ENCODE data around the gene CATSPERD.
"Not testable (repeated sequence)": the region's sequence is repeated elsewhere in the genome, so short reads cannot be mapped to it uniquely, and the experiment has no call there.

The CATSPERD gene

GRCh38 chr19:5686647-5687359 is 33.6 kb upstream of the CATSPERD start:
- DNase-seq, result peak; percentile 95

- DNase-seq, result no peak
Measured at GRCh38 chr19:5687360-5688198, 32.9 kb upstream of the CATSPERD start.

GRCh38 chr19:5688262-5688881 is 32.1 kb upstream of the CATSPERD start:
- DNase-seq, result not testable (repeated sequence)

- DNase-seq, result peak; percentile 98
Measured at GRCh38 chr19:5690125-5690954, 30.1 kb upstream of the CATSPERD start, which contains the start of gene RPL36. Gene RPL36, plus strand, starts transcription at chr19:5690295. Its CDS starts 213 bp downstream, at chr19:5690508.

GRCh38 chr19:5690955-5691821 is 29.2 kb upstream of the CATSPERD start:
- peak; percentile 48 for DNase-seq

- DNase-seq, result no peak
Measured at GRCh38 chr19:5691822-5692722, 28.4 kb upstream of the CATSPERD start.

- no peak for DNase-seq
Measured at GRCh38 chr19:5692723-5693194, 27.7 kb upstream of the CATSPERD start.

GRCh38 chr19:5693195-5694166 is 27.0 kb upstream of the CATSPERD start:
- DNase-seq, result no peak

- no peak for DNase-seq
Measured at GRCh38 chr19:5694167-5694955, 26.1 kb upstream of the CATSPERD start.

- no peak for DNase-seq
Measured at GRCh38 chr19:5694956-5695648, 25.3 kb upstream of the CATSPERD start.

- DNase-seq, result no peak
Measured at GRCh38 chr19:5695649-5696195, 24.7 kb upstream of the CATSPERD start.

GRCh38 chr19:5696196-5697021 is 24.0 kb upstream of the CATSPERD start:
- DNase-seq, result no peak

- DNase-seq, result no peak
Measured at GRCh38 chr19:5697022-5697889, 23.2 kb upstream of the CATSPERD start.

- DNase-seq, result no peak
Measured at GRCh38 chr19:5697890-5698634, 22.4 kb upstream of the CATSPERD start.
